Iris pigment epithelial cell (primary cell): ENCODE data around the gene ZBED6.

Experiments used
- DNase-seq: peaks from one replicate; pipeline ENCODE4 v3.0.0-alpha.2; 2011; ENCODE audit warnings: low read depth

The ZBED6 gene

GRCh38 chr1:203842559-203842876, 47.1 kb downstream of the ZBED6 start:
- no peak for DNase-seq

DNA sequence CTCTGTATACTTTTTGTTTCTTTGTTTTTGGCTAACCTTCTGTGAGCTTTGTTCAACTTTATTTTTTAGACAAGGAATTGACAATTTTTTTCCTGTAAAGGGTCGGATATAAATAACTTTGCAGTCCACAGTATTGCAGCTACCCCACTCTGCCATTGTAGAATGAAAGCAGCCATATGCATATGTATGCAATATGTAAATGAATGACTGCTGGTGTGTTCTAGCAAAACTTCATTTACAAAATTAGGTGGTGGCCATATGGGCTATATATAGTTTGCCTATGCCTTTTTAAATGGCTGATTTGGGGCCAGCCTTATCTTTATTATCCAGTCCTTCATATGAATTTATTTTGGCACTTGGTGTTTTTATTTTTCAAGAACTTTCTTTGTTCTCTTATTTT, 48.0 kb downstream of the ZBED6 start:
- no peak for DNase-seq
